GM18505 (cell line): Measurements from ENCODE around the gene GNAQ.
"Not testable (repeated sequence)": the region's sequence is repeated elsewhere in the genome, so short reads cannot be mapped to it uniquely, and the experiment has no call there.

Source experiments
- ATAC-seq: cut with Tn5 transposase; IDR thresholded peaks from one replicate; pipeline ENCODE4 v1.9.1; 2021; ENCODE audit not compliant: unreplicated experiment
- POLR2A ChIP-seq: IDR thresholded peaks from 4 replicates; pipeline ENCODE4 v1.6.1; 2011; ENCODE audit warnings: borderline replicate concordance; ENCODE audit not compliant: insufficient read depth, insufficient read length; ENCODE audit errors: extremely low read depth

GNAQ gene

GRCh38 chr9:78031444-78031892, at the start of gene GNAQ:
GNAQ (minus strand) TSS chr9:78031811; CDS start chr9:78031235, 576 bp downstream.
- no peak for TF ChIP-seq POLR2A
- no peak for ATAC-seq

GRCh38 chr9:78074385-78075291, 43.0 kb upstream of the GNAQ start:
- no peak for TF ChIP-seq POLR2A
- ATAC-seq, result no peak

GRCh38 chr9:78073722-78074121, 42.1 kb upstream of the GNAQ start:
- no peak for TF ChIP-seq POLR2A
- ATAC-seq, result no peak

GRCh38 chr9:78072586-78073199, 41.1 kb upstream of the GNAQ start:
- no peak for TF ChIP-seq POLR2A

GRCh38 chr9:78070521-78070920, 38.9 kb upstream of the GNAQ start:
- TF ChIP-seq POLR2A, result no peak
- no peak for ATAC-seq

More at GRCh38 chr9:78072586-78073199, 41.1 kb upstream of the GNAQ start:
- ATAC-seq, result no peak

GRCh38 chr9:78064075-78064474, 32.5 kb upstream of the GNAQ start:
- no peak for TF ChIP-seq POLR2A
- no peak for ATAC-seq

GRCh38 chr9:78062710-78063109, 31.1 kb upstream of the GNAQ start:
- TF ChIP-seq POLR2A, result no peak
- ATAC-seq, result no peak

- not testable (repeated sequence) for ATAC-seq
Measured at GRCh38 chr9:78054218-78054617, 22.6 kb upstream of the GNAQ start.

- no peak for TF ChIP-seq POLR2A
- no peak for ATAC-seq
Measured at GRCh38 chr9:78053627-78054026, 22.0 kb upstream of the GNAQ start.

GRCh38 chr9:78050421-78050820, 18.8 kb upstream of the GNAQ start:
- no peak for TF ChIP-seq POLR2A

GRCh38 chr9:78049484-78049883, 17.9 kb upstream of the GNAQ start:
- no peak for ATAC-seq

More at GRCh38 chr9:78050421-78050820, 18.8 kb upstream of the GNAQ start:
- no peak for ATAC-seq

GRCh38 chr9:78047106-78047505, 15.5 kb upstream of the GNAQ start:
- no peak for ATAC-seq
- no peak for TF ChIP-seq POLR2A

More at GRCh38 chr9:78049484-78049883, 17.9 kb upstream of the GNAQ start:
- TF ChIP-seq POLR2A, result no peak

GRCh38 chr9:78046112-78046511, 14.5 kb upstream of the GNAQ start:
- TF ChIP-seq POLR2A, result no peak
- no peak for ATAC-seq

GRCh38 chr9:78044886-78045285, 13.3 kb upstream of the GNAQ start:
- no peak for ATAC-seq
- TF ChIP-seq POLR2A, result no peak
